Measurements from ENCODE around the gene OSCP1.

DNA sequence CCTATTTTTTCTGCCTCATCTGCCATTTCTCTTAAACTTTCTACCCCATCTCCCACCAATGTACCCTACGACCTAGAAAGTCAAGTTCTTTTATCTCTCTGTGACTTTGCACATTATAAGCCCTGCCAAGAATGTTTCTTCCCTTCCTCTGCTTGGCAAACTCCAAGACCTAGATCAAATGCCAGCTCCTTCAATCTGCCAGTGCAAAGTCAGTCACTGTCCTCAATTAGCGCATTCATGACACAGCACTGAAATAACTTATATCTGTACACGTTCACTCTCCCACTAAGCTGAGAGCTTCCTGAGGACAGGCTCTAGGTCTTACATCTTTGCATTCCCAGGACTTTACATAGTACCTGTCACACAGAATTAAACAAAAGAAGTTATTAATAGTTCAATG is 31.1 kb downstream of the OSCP1 start:
- TF ChIP-seq, protein P1, sequence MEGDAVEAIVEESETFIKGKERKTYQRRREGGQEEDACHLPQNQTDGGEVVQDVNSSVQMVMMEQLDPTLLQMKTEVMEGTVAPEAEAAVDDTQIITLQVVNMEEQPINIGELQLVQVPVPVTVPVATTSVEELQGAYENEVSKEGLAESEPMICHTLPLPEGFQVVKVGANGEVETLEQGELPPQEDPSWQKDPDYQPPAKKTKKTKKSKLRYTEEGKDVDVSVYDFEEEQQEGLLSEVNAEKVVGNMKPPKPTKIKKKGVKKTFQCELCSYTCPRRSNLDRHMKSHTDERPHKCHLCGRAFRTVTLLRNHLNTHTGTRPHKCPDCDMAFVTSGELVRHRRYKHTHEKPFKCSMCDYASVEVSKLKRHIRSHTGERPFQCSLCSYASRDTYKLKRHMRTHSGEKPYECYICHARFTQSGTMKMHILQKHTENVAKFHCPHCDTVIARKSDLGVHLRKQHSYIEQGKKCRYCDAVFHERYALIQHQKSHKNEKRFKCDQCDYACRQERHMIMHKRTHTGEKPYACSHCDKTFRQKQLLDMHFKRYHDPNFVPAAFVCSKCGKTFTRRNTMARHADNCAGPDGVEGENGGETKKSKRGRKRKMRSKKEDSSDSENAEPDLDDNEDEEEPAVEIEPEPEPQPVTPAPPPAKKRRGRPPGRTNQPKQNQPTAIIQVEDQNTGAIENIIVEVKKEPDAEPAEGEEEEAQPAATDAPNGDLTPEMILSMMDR (conservative IDR thresholded peaks at IDR 0.05; ENCODE audit: low read length): no peak
- no peak for TF ChIP-seq EZH2phosphoT487 (IDR thresholded peaks at IDR 0.05; ENCODE audit: borderline replicate concordance)
